ENCODE measurements around the gene TBC1D22A.
A peak's percentile ranks its signal among the peaks of the same experiment; 100 is the strongest.

Gene TBC1D22A

GRCh38 chr22:46754826-46755225 lies 7.6 kb upstream of the TBC1D22A start:
- no peak for TF ChIP-seq CTCF (IDR thresholded peaks at IDR 0.05; ENCODE audit: control extremely low read depth, extremely low read depth, low read depth, missing control alignments)
- no peak for DNase-seq (ENCODE audit: extremely low spot score)
- CTCF ChIA-PET: interaction anchor here (0.8 to 9.7 kb wide), 3 partner anchors 16 to 49 kb away, joined by 3 to 138 read pairs (median 3); no protein-coding TSS in a partner anchor
- POLR2A ChIA-PET: interaction anchor here (1.0 kb wide), 1 partner anchor 8 kb away, joined by 5 read pairs; the partner anchor contains the start of gene TBC1D22A

- ChIA-PET CTCF (interaction anchor here (0.8 to 9.7 kb wide), 3 partner anchors 15 to 48 kb away, joined by 3 to 138 read pairs (median 3); no protein-coding TSS in a partner anchor), POLR2A (no interaction called here)
- no peak for TF ChIP-seq CTCF (IDR thresholded peaks at IDR 0.05; ENCODE audit: control extremely low read depth, extremely low read depth, low read depth, missing control alignments)
- DNase-seq (ENCODE audit: extremely low spot score): no peak
Measured at GRCh38 chr22:46755525-46755924, 6.9 kb upstream of the TBC1D22A start.

GRCh38 chr22:46756097-46756496 lies 6.4 kb upstream of the TBC1D22A start:
- no peak for TF ChIP-seq CTCF (IDR thresholded peaks at IDR 0.05; ENCODE audit: control extremely low read depth, extremely low read depth, low read depth, missing control alignments)
- CTCF ChIA-PET: interaction anchor here (1.0 to 10.0 kb wide), 5 partner anchors 7 to 47 kb away, joined by 3 to 138 read pairs (median 28); no protein-coding TSS in a partner anchor
- POLR2A ChIA-PET: no interaction called here
- DNase-seq (ENCODE audit: extremely low spot score): no peak

GRCh38 chr22:46757104-46757503 lies 5.3 kb upstream of the TBC1D22A start:
- ChIA-PET CTCF (interaction anchor here (0.7 to 10.0 kb wide), 9 partner anchors 8 to 46 kb away, joined by 3 to 138 read pairs (median 22); partner anchors contain the start of gene CERK), POLR2A (no interaction called here)
- TF ChIP-seq CTCF (IDR thresholded peaks at IDR 0.05; ENCODE audit: control extremely low read depth, extremely low read depth, low read depth, missing control alignments): no peak
- no peak for DNase-seq (ENCODE audit: extremely low spot score)

GRCh38 chr22:46758121-46758520 lies 4.3 kb upstream of the TBC1D22A start:
- ChIA-PET CTCF (interaction anchor here (0.8 to 10.0 kb wide), 23 partner anchors 9 to 195 kb away, joined by 3 to 138 read pairs (median 4); partner anchors contain the start of gene CERK), POLR2A (interaction anchor here (0.9 kb wide), 1 partner anchor 10 kb away, joined by 3 read pairs; no protein-coding TSS in a partner anchor)
- TF ChIP-seq CTCF (IDR thresholded peaks at IDR 0.05; ENCODE audit: control extremely low read depth, extremely low read depth, low read depth, missing control alignments): no peak
- DNase-seq (ENCODE audit: extremely low spot score): no peak

- ChIA-PET CTCF (interaction anchor here (0.8 to 10.0 kb wide), 25 partner anchors 10 to 196 kb away, joined by 3 to 138 read pairs (median 4); partner anchors contain the start of gene CERK), POLR2A (interaction anchor here (0.9 kb wide), 1 partner anchor 9 kb away, joined by 3 read pairs; no protein-coding TSS in a partner anchor)
- peak; percentile 60 for DNase-seq (ENCODE audit: extremely low spot score)
- TF ChIP-seq CTCF (IDR thresholded peaks at IDR 0.05; ENCODE audit: control extremely low read depth, extremely low read depth, low read depth, missing control alignments): peak; percentile 73
Measured at GRCh38 chr22:46758867-46759290, 3.6 kb upstream of the TBC1D22A start.
